OCI-LY3 (cell line): Measurements from ENCODE around the gene TSPAN31.
"Not testable (repeated sequence)": the region's sequence is repeated elsewhere in the genome, so short reads cannot be mapped to it uniquely, and the experiment has no call there.

Experiments used
- H2AFZ ChIP-seq: fragments of 200-600, 300-600 bp; shearing (Covaris generic); 2 replicates; pipeline ENCODE4 v1.6.0; 2014; ENCODE audit warnings: antibody characterized with exemption, low read depth, low read length
- H3K27ac ChIP-seq: fragments of 200-600, 300-600 bp; sonication (generic); 2 replicates; pipeline ENCODE4 v1.5.1; 2014; ENCODE audit warnings: mild to moderate bottlenecking, low read length, moderate library complexity, mixed read lengths
- H3K27me3 ChIP-seq: fragments of 200-600, 300-600 bp; sonication (generic); 2 replicates; pipeline ENCODE4 v1.6.1; 2014; ENCODE audit warnings: low read depth, low read length, mixed read lengths
- H3K36me3 ChIP-seq: fragments of 200-600, 300-600 bp; sonication (generic); replicated peaks from 2 replicates; pipeline ENCODE3; 2014; ENCODE audit warnings: low read depth, low read length, mixed read lengths
- H3K4me1 ChIP-seq: fragments of 300-600, 200-600 bp; sonication (generic); 2 replicates; pipeline ENCODE4 v1.6.1; 2014; ENCODE audit warnings: low read length, mixed read lengths
- H3K4me2 ChIP-seq: fragments of 200-600, 300-600 bp; sonication (generic); 2 replicates; pipeline ENCODE4 v1.6.1; 2014; ENCODE audit warnings: low read length, mixed read lengths
- H3K4me3 ChIP-seq: fragments of 300-600, 200-600 bp; sonication (generic); 2 replicates; pipeline ENCODE4 v1.5.1; 2014; ENCODE audit warnings: antibody characterized with exemption, mild to moderate bottlenecking, low read length, moderate library complexity
- H3K79me2 ChIP-seq: fragments of 300-600, 200-600 bp; shearing (Covaris generic); 2 replicates; pipeline ENCODE4 v1.6.1; 2014; ENCODE audit warnings: mild to moderate bottlenecking, low read length, mixed read lengths
- H3K9ac ChIP-seq: fragments of 300-600, 200-600 bp; shearing (Covaris generic); 2 replicates; pipeline ENCODE4 v1.6.0; 2014; ENCODE audit warnings: mild to moderate bottlenecking, low read length, moderate library complexity
- H3K9me3 ChIP-seq: fragments of 200-600, 300-600 bp; shearing (Covaris generic); 2 replicates; pipeline ENCODE4 v1.6.1; 2014; ENCODE audit warnings: low read length, mixed read lengths; ENCODE audit not compliant: insufficient read depth
- H4K20me1 ChIP-seq: fragments of 200-600, 300-600 bp; sonication (generic); 2 replicates; pipeline ENCODE4 v1.6.1; 2016; ENCODE audit warnings: low read length, mixed read lengths; ENCODE audit not compliant: insufficient read depth
- EZH2phosphoT487 ChIP-seq: fragments of 200-600 bp; shearing (Covaris generic); IDR thresholded peaks from 2 replicates; pipeline ENCODE4 v1.6.1; 2018; ENCODE audit warnings: antibody characterized with exemption, mixed run types, low read depth
- TF ChIP-seq, protein P1 (sequence below): fragments of 200-600, 300-600 bp; sonication (generic); IDR thresholded peaks from 2 replicates; pipeline ENCODE4 v1.5.1; 2014; ENCODE audit warnings: antibody characterized with exemption, low read length, low read depth

Gene TSPAN31

GRCh38 chr12:57772429-57773322, 27.8 kb downstream of the TSPAN31 start, which contains the start of gene EEF1AKMT3:
Gene EEF1AKMT3 (plus strand): TSS chr12:57772614. CDS start chr12:57772725, 111 bp downstream.
- H3K9me3 ChIP-seq, result no peaks in the 10 kb centered on the region
- H3K4me2 ChIP-seq, result peak within 1 kb of the TSS; percentile 80
- no peaks in the 10 kb centered on the region for H3K27me3 ChIP-seq
- H3K4me1 ChIP-seq, result peaks cover 9% of the 10 kb centered on the region
- H4K20me1 ChIP-seq, result no peaks in the 10 kb centered on the region
- H3K36me3 ChIP-seq, result peaks cover 18% of the 10 kb centered on the region
- H3K4me3 ChIP-seq, result peak within 1 kb of the TSS; percentile 78
- TF ChIP-seq, protein P1, sequence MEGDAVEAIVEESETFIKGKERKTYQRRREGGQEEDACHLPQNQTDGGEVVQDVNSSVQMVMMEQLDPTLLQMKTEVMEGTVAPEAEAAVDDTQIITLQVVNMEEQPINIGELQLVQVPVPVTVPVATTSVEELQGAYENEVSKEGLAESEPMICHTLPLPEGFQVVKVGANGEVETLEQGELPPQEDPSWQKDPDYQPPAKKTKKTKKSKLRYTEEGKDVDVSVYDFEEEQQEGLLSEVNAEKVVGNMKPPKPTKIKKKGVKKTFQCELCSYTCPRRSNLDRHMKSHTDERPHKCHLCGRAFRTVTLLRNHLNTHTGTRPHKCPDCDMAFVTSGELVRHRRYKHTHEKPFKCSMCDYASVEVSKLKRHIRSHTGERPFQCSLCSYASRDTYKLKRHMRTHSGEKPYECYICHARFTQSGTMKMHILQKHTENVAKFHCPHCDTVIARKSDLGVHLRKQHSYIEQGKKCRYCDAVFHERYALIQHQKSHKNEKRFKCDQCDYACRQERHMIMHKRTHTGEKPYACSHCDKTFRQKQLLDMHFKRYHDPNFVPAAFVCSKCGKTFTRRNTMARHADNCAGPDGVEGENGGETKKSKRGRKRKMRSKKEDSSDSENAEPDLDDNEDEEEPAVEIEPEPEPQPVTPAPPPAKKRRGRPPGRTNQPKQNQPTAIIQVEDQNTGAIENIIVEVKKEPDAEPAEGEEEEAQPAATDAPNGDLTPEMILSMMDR, result no peak
- TF ChIP-seq EZH2phosphoT487, result no peak
- peaks cover 12% of the 10 kb centered on the region for H3K79me2 ChIP-seq
- H3K9ac ChIP-seq, result peak within 1 kb of the TSS; percentile 77
- peak within 1 kb of the TSS; percentile 70 for H3K27ac ChIP-seq
- peak within 1 kb of the TSS; percentile 79 for H2AFZ ChIP-seq

DNA sequence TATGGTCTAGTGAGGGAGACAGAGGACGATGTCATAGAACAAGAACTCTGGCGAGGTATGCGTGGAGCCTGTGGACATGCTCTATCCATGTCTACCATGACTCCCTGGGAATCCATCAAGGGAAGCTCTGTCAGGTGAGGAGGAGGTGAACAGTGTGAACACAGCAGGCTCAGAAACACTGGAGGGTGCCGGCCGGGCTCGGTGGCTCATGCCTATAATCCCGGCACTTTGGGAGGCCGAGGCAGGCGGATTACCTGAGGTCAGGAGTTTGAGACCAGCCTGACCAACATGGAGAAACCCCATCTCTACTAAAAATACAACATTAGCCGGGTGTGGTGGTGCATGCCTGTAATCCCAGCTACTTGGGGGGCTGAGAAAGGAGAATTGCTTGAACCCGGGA, 29.8 kb downstream of the TSPAN31 start:
- not testable (repeated sequence) for H3K9me3 ChIP-seq, H3K4me3 ChIP-seq, H3K4me1 ChIP-seq, H3K9ac ChIP-seq, H3K27ac ChIP-seq, H4K20me1 ChIP-seq, H2AFZ ChIP-seq, H3K4me2 ChIP-seq, H3K36me3 ChIP-seq, H3K27me3 ChIP-seq
- peaks cover 12% of the 10 kb centered on the region for H3K79me2 ChIP-seq

GRCh38 chr12:57775044-57775443, 30.2 kb downstream of the TSPAN31 start:
- Histone ChIP-seq H3K9ac (no peak overlapping the region), H3K9me3 (no peaks in the 10 kb centered on the region), H2AFZ (no peak overlapping the region), H3K4me1 (peaks cover 9% of the 10 kb centered on the region), H3K27ac (no peak overlapping the region), H3K79me2 (peaks cover 12% of the 10 kb centered on the region), H3K27me3 (no peaks in the 10 kb centered on the region), H4K20me1 (no peaks in the 10 kb centered on the region), H3K4me2 (no peak overlapping the region), H3K4me3 (no peak overlapping the region), H3K36me3 (peaks cover 6% of the 10 kb centered on the region)
- TF ChIP-seq, protein P1, result no peak
- TF ChIP-seq EZH2phosphoT487, result no peak

- no peak overlapping the region for H3K4me2 ChIP-seq
- H3K9me3 ChIP-seq, result no peaks in the 10 kb centered on the region
- no peaks in the 10 kb centered on the region for H4K20me1 ChIP-seq
- TF ChIP-seq, protein P1, result no peak
- no peak for TF ChIP-seq EZH2phosphoT487
- H3K36me3 ChIP-seq, result peaks cover 4% of the 10 kb centered on the region
- H2AFZ ChIP-seq, result no peak overlapping the region
- H3K4me1 ChIP-seq, result peaks cover 8% of the 10 kb centered on the region
- H3K4me3 ChIP-seq, result no peak overlapping the region
- no peak overlapping the region for H3K27ac ChIP-seq
- no peak overlapping the region for H3K9ac ChIP-seq
- H3K79me2 ChIP-seq, result peaks cover 9% of the 10 kb centered on the region
- H3K27me3 ChIP-seq, result no peaks in the 10 kb centered on the region
These were observed 30.9 kb downstream of the TSPAN31 start for GRCh38 chr12:57775563-57776246.
